Colonic mucosa (tissue), 4 donors: ENCODE results near the gene ALDH1A3. TPM values are rescaled to one million over a fixed set of nuclear protein-coding genes. Genes with fewer than 3 reads are reported as not detected.

Experiments
- DNase-seq: peaks from one replicate; pipeline ENCODE4 v3.0.0-alpha.2; 2020
- H3K27ac ChIP-seq: fragments of 200-600 bp; one replicate; pipeline ENCODE4 v1.8.0; 2021
- H3K27me3 ChIP-seq: fragments of 200-600 bp; one replicate; pipeline ENCODE4 v1.8.0; 2021
- H3K36me3 ChIP-seq: fragments of 200-600 bp; one replicate; pipeline ENCODE4 v1.8.0; 2021
- H3K4me1 ChIP-seq: fragments of 200-600 bp; one replicate; pipeline ENCODE4 v1.8.0; 2021; ENCODE audit warnings: mild to moderate bottlenecking
- H3K4me3 ChIP-seq: fragments of 200-600 bp; one replicate; pipeline ENCODE4 v1.8.0; 2021
- H3K9ac ChIP-seq, 2 donors: one replicate each; pipeline ENCODE4 v1.7.0; 2013; ENCODE audit warnings: control low read depth in 2 of 2, low read depth in 2 of 2, low read length in 2 of 2
- H3K9me3 ChIP-seq: fragments of 200-600 bp; one replicate; pipeline ENCODE4 v1.8.0; 2021
- intact Hi-C: fragments of 100-400 bp; cut with DNase I; formaldehyde crosslinking; loops from one replicate; pipeline ENCODE4 v1.14.1; 2022
- total RNA-seq, 2 donors: library from RNA; stranded (reverse); fragmentation: NEBNext Ultra II Directional in 1 of 2; extraction: Animal tissue kit (Norgen Biotek cat#: 25700) in 1 of 2; gene quantifications; one replicate each; pipeline ENCODE4 v1.2.1, GENCODE V29; 2021
- TF ChIP-seq, protein P1 (sequence below): fragments of 200-600 bp; IDR thresholded peaks from one replicate; pipeline ENCODE4 v1.8.0; 2022; ENCODE audit warnings: antibody characterized with exemption, mild to moderate bottlenecking
- donor health status: healthy.
- donor health status: DM: no; HTN: no; CAD: no.
- donor health status: DM: no; HTN: no; CAD: no.

ALDH1A3 gene
- total RNA-seq, 2 donors from 2014 or later = 3.8 to 7.4 TPM

- Histone ChIP-seq H3K27me3 (peaks cover 31% of the 10 kb centered on the region), H3K27ac (no peak overlapping the region), H3K9me3 (no peaks in the 10 kb centered on the region), H3K36me3 (no peaks in the 10 kb centered on the region), H3K4me3 (no peak overlapping the region), H3K4me1 (no peaks in the 10 kb centered on the region), H3K9ac (no peak overlapping the region)
- intact Hi-C loops = no loop called here
- no peak for DNase-seq
- TF ChIP-seq, protein P1, sequence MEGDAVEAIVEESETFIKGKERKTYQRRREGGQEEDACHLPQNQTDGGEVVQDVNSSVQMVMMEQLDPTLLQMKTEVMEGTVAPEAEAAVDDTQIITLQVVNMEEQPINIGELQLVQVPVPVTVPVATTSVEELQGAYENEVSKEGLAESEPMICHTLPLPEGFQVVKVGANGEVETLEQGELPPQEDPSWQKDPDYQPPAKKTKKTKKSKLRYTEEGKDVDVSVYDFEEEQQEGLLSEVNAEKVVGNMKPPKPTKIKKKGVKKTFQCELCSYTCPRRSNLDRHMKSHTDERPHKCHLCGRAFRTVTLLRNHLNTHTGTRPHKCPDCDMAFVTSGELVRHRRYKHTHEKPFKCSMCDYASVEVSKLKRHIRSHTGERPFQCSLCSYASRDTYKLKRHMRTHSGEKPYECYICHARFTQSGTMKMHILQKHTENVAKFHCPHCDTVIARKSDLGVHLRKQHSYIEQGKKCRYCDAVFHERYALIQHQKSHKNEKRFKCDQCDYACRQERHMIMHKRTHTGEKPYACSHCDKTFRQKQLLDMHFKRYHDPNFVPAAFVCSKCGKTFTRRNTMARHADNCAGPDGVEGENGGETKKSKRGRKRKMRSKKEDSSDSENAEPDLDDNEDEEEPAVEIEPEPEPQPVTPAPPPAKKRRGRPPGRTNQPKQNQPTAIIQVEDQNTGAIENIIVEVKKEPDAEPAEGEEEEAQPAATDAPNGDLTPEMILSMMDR = no peak
Measured at GRCh38 chr15:100877551-100877950, 2.1 kb upstream of the ALDH1A3 start.

DNA sequence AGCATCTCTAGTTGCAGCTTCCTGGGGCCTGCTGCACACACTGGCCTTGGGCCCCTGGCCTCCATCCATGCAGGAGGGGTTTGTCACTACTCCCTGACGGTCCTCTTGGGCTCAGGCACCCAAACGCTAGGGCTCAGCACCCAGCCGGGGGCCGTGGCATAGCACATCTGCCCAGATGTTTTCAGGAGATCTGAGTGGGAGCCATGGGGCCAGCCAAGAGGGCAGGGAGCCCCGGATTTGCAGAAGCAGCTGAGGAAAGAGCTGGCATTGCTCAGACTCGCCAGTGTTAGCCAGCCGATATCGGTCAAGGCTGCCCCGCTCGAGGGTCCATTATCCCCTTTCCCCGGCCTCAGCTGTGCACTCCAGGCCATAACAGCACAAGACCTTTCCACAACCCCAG lies 1.5 kb upstream of the ALDH1A3 start:
- no peaks in the 10 kb centered on the region for H3K36me3 ChIP-seq
- peaks cover 31% of the 10 kb centered on the region for H3K27me3 ChIP-seq
- TF ChIP-seq, protein P1 = no peak
- H3K4me1 ChIP-seq = no peaks in the 10 kb centered on the region
- H3K4me3 ChIP-seq = no peak overlapping the region
- H3K9ac ChIP-seq = no peak overlapping the region
- intact Hi-C loops = no loop called here
- DNase-seq = no peak
- H3K9me3 ChIP-seq = no peaks in the 10 kb centered on the region
- H3K27ac ChIP-seq = no peak overlapping the region

- Histone ChIP-seq H3K27ac (no peak overlapping the region), H3K27me3 (peaks cover 31% of the 10 kb centered on the region), H3K9me3 (no peaks in the 10 kb centered on the region), H3K9ac (no peak overlapping the region), H3K4me1 (no peaks in the 10 kb centered on the region), H3K36me3 (no peaks in the 10 kb centered on the region), H3K4me3 (peak overlapping the region; percentile 42)
- TF ChIP-seq, protein P1 = no peak
- intact Hi-C loops = no loop called here
- DNase-seq = no peak
Measured at GRCh38 chr15:100878648-100879047, 983 bp upstream of the ALDH1A3 start.

DNA sequence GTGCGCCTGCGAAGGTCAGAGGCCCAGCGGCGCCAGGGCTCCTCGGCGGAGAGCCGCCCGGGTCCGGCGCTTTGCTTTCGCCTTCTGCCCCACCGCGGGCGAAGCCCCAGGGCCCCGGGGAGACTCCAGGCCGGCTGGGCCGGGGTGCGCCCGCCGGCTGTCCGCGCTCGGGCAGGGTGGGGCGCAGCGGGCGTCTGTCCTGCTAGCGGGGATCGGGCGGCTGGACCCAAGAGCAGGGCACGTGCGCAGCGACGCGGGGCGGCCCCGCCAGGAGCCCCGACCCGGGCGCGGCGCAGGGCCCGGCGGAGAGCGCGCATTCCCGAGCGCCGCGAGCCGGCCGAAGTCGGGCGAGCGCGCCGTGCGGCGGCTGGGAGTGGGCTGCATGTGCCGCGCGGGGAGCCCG lies 569 bp upstream of the ALDH1A3 start:
- intact Hi-C loops = no loop called here
- Histone ChIP-seq H3K27ac (no peak overlapping the region), H3K4me3 (peak overlapping the region; percentile 42), H3K36me3 (no peaks in the 10 kb centered on the region), H3K27me3 (peaks cover 31% of the 10 kb centered on the region), H3K9ac (no peak overlapping the region), H3K4me1 (no peaks in the 10 kb centered on the region), H3K9me3 (no peaks in the 10 kb centered on the region)
- no peak for DNase-seq
- TF ChIP-seq, protein P1 = no peak

DNA sequence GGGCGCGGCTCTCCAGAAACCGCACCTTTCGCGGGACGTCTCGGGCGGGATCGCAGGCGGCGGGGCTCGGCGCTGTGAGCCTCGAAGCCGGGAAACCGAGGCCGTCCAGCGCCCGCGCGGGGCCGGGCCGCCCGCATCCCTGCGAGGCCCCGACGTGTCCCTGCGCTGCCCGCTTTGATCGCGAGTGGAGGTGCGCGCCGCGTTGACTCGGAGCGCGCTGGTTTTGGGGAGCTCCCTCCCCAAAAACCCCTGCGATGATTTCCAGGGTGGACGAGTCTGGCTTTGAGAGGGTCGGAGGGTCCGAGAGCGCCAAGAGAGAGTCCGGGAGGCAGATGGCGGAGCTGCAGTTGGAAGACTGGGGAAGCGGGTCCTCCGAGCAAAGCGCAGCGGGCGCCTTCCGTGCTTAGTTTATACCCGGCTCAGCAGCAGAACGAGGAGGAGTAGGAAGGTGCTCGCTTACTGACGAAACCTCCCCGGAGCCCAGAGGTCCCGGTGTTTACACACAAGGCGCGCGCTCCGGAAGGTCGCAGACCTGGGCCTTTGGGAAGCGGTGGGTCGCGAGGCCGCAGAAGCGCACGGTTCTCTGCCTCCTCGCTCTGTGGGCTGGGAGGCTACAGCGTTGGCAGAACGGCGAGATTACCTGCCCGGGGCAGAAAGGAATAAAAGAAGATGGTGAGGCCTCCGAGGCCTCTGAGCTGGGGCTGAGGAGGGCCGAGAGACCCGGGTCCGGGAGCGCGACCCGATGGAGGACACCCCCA lies 687 bp downstream of the ALDH1A3 start:
- Histone ChIP-seq H3K4me1 (no peaks in the 10 kb centered on the region), H3K36me3 (no peaks in the 10 kb centered on the region), H3K27ac (no peak overlapping the region), H3K9ac (peak overlapping the region in 1 of 2 donors; percentile 24), H3K4me3 (peak overlapping the region; percentile 42), H3K27me3 (peaks cover 31% of the 10 kb centered on the region), H3K9me3 (no peaks in the 10 kb centered on the region)
- DNase-seq = no peak
- TF ChIP-seq, protein P1 = no peak
- intact Hi-C loops = no loop called here
